Measurements from ENCODE around the gene STK33.

Gene STK33

DNA sequence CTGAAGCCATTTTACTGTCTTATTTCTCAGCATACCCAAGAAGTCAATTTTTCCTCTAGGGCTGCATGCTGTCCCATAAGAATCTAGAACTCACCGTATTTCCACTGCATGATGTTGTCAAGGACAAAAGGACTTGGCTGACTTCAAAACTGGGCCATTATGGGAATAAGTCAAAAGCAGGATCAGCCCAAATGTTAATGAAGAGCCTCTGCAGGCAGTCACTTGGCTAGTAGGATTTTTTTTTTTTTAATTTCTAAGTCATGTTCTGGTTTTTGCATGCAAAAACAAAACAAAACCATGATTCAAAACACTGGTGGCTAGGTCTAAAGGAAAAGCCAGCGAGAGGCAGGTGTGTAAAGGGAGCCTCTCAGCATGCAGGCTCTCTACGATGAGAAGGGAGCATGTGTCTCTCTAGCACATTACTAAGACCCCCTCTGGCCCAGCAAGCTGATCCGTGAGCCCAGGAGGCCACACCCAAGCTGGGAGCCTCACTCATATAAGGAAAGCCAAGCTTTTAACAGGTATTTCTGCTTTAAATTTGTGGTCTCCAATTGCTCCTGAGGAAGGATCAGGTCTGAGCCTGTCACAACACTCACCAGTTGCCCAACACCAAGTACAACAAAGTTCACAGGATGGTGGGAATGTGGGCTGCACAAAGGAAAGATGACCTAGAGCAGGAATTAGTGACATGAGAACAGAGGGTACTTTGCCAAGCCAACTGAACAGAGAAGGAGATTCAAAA, 21.4 kb upstream of the STK33 start:
- H3K4me3 ChIP-seq (ENCODE audit: low read length) = no peak overlapping the region
- TF ChIP-seq, protein P1, sequence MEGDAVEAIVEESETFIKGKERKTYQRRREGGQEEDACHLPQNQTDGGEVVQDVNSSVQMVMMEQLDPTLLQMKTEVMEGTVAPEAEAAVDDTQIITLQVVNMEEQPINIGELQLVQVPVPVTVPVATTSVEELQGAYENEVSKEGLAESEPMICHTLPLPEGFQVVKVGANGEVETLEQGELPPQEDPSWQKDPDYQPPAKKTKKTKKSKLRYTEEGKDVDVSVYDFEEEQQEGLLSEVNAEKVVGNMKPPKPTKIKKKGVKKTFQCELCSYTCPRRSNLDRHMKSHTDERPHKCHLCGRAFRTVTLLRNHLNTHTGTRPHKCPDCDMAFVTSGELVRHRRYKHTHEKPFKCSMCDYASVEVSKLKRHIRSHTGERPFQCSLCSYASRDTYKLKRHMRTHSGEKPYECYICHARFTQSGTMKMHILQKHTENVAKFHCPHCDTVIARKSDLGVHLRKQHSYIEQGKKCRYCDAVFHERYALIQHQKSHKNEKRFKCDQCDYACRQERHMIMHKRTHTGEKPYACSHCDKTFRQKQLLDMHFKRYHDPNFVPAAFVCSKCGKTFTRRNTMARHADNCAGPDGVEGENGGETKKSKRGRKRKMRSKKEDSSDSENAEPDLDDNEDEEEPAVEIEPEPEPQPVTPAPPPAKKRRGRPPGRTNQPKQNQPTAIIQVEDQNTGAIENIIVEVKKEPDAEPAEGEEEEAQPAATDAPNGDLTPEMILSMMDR (IDR thresholded peaks at IDR 0.05; ENCODE audit: insufficient read depth, low read depth, low read length, missing control alignments) = no peak
- DNase-seq (ENCODE audit: low read depth) = peak; percentile 89

DNA sequence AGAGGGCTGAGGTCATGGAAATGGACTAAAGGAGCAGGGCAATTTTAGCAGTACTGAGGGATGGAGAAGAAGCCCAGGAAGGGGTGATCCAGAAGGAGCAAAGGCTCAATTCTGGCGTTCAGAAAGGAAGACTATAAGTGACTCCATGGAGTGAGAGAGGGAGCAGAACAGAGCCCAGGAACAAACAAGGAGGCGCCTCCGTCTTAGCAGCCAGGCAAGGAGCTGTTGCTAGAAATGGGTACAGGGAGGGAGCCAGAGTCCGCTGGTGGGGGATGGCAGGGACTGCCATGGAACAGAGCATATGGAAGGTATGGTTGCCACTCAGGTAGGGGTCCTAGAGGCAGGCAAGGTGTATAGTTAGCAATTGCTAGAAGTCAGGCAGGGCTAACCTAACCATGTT, 20.5 kb upstream of the STK33 start:
- DNase-seq (ENCODE audit: low read depth) = no peak
- H3K4me3 ChIP-seq (ENCODE audit: low read length) = no peak overlapping the region
- TF ChIP-seq, protein P1 (IDR thresholded peaks at IDR 0.05; ENCODE audit: insufficient read depth, low read depth, low read length, missing control alignments) = no peak

DNA sequence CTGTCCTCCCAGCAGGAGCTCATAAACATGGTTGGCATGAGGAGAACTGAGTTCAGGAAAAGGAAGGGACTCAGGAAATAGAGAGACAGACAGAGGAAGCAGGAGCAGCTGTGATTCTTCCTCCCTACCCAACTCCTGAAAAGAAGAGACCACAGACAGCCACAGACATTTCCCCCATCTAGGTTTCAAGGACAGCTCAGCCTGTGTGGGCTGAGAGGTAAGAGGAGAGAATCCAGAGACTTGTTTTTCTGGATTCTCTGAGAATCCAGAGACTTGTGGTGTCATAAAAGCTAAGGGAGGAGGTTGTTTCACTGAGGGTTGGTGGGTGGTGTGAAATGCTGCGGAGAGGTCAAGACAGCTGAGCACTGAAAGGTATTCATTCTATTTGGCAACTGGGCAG, 19.0 kb upstream of the STK33 start:
- DNase-seq (ENCODE audit: low read depth) = peak; percentile 34
- TF ChIP-seq, protein P1 (IDR thresholded peaks at IDR 0.05; ENCODE audit: insufficient read depth, low read depth, low read length, missing control alignments) = no peak
- H3K4me3 ChIP-seq (ENCODE audit: low read length) = no peak overlapping the region

DNA sequence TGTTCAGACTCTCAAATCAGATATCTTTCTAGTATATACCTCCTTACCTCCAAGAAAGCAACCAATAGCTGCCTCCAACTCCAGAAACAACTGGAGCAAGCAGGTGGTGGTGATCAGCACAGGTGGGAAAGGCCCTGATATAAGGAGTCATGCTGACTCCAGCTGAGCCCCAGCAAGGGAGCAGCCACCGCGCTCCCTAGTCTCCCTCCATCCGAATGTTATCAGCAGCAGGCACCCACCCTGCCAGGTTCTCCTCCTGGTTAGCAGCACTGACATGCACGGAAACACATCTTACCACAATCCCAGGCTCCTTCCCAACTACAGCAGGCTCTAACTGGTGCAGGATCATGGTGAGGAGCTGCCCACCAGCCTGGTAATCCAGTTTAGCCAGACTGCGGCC, 18.5 kb upstream of the STK33 start:
- no peak overlapping the region for H3K4me3 ChIP-seq (ENCODE audit: low read length)
- DNase-seq (ENCODE audit: low read depth) = no peak
- TF ChIP-seq, protein P1 (IDR thresholded peaks at IDR 0.05; ENCODE audit: insufficient read depth, low read depth, low read length, missing control alignments) = no peak

DNA sequence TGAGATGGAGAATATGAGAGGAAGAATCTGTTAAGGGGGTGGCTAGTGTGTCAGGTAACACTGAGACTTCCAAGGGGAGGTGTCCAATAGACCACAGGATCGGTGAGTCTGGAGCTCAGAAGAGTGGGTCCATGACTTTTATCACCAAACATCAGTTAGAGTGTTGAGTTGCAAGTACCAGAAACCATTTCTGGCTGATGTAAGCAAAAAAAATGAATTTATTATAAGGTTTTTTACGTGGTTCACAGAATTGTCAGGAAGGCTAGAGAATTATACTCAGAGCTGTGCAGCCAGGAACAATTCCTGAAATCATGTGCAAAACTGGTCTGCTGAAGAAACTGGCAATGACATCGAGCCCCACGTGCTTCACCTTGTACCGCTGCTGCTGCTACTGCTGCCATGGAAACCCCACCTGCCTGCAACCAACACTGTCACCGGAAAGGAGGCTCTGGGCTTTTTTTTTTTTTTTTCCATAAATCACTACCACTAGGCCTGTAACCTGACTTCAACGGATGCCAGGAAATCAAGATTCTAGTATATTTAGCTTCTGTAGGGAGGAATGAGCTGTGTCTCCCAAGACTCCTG, 16.6 kb upstream of the STK33 start:
- TF ChIP-seq, protein P1 (IDR thresholded peaks at IDR 0.05; ENCODE audit: insufficient read depth, low read depth, low read length, missing control alignments) = no peak
- H3K4me3 ChIP-seq (ENCODE audit: low read length) = no peak overlapping the region
- DNase-seq (ENCODE audit: low read depth) = no peak

DNA sequence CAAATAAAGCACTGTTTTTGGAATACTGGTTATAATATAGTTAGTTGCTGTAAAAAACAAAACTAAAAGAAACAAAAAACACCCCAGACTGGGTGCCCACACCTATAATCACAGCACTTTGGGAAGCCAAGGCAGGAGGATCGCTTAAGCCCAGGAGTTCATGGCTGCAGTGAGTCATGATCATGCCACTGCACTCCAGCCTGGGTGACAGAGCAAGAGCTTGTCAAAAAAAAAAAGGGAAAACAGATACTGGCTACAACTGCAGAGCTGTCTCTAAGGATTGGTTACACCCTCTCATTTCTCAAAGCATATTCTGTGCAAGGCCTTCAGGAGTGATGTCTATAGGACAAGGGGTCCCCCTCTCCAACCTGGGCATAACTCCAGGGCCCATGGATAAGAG, 14.6 kb upstream of the STK33 start:
- peak; percentile 64 for DNase-seq (ENCODE audit: low read depth)
- TF ChIP-seq, protein P1 (IDR thresholded peaks at IDR 0.05; ENCODE audit: insufficient read depth, low read depth, low read length, missing control alignments) = no peak
- H3K4me3 ChIP-seq (ENCODE audit: low read length) = no peak overlapping the region

Data from epithelial cell of esophagus (primary cell).